Endometrial microvascular endothelial cells (primary cell): ENCODE data around the gene MTM1. TPM values are rescaled to one million over a fixed set of nuclear protein-coding genes. Genes with fewer than 3 reads are reported as not detected.

ENCODE experiments used
- in situ Hi-C: cut with HindIII; loops from 2 replicates; pipeline ENCODE4 v1.10.0; 2017; ENCODE audit warnings: low sequenced_read_pairs, low pct_unique_long_range_greater_than_20kb; ENCODE audit errors: inconsistent ontology term
- total RNA-seq: library from RNA; depleted of rRNA; stranded (reverse); fragments of >200 nt; gene quantifications from one replicate; pipeline ENCODE4 v1.2.3, GENCODE V29; 2015; ENCODE audit errors: inconsistent ontology term

Gene MTM1
- total RNA-seq, 1 donor from 2014 or later: 5.4 TPM

DNA sequence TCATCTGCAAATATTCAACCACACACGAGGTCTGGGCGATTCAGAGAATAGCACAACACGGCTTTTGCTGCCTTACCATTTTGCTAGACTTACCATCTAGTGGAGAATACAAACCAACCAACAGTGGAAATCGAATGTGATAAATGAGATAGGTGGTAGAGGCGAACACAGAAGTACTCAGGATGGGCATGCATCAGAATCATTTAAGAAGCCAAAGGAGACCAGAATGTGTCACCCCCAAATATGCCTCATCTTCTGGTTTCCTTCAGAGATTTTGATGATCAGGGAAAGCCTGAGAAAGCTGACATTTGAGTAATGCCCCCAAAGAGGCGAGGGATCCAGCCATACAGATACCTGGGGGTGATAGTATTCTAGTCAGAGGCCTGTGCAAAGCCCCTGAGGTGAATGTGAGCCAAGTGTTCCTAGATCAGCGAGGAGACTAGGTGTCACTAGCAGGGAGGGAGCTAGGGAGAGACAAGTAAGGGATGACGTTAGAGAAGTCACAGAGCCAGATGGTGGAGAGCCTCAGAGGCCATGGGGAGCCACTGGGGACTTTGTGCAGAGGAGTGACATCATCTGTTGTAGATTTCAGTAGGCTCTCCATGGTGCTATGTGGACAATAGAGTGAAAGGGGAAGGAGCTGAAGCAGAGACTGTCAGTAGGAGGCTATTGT, 126.5 kb downstream of the MTM1 start:
- in situ Hi-C loops: no loop called here

DNA sequence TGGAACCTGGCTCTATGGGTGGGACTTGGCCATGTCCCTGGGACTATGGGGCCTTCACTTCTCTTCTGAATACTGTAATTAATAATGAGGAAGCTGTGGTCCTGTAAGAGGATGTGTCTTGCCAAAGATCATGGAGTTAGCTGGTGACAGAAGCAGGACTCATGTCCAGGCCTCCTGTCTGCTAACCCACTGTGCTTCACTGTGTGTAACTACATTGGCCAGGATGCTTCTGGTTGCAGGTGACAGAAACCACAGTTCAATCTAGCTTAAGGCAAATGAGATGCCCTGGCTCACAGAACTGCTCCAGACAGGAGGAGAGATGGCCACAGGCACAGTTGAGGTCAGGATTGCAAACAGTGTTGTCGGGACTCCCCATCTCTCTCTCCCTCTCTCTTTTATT, 127.9 kb downstream of the MTM1 start:
- in situ Hi-C loops: no loop called here

DNA sequence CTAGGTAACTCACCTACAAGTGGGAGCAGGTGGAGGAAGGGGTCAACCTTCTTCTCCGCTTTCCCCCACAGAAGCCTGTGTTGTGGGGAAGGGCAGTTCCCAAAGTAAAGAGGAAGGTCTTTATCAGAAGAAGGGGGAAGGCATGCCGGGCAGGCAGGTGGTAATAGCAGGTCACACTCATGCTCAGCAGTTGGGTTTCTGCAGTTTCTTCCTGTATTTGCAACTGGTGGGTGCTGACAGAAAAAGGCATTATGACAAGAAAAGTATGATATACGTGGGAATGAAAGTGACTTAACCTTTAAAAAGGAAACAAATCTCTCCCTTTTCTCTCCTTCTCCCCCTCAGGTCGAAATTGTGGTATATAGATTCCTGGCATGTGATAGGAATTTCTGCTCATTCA, 128.4 kb downstream of the MTM1 start:
- in situ Hi-C loops: no loop called here

DNA sequence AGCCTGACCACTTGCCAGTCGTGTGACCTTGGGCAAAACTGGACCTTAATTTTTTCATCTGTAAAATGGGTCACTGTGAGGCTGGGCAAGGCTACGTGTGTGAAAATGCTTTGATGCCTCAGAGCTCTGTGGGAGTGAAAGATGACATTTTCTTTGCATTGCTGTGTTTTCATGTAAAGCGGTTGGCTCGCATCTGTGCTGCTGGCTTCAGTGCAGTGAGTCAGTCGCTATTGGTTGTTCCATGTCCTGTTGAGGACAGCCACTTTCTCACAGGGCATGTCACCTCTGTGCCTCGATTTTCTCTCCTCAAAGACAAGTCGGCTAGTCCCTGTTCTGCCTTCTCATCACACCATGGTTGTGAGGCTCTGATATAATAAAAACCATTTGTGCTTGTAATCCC, 129.2 kb downstream of the MTM1 start:
- in situ Hi-C loops: no loop called here

DNA sequence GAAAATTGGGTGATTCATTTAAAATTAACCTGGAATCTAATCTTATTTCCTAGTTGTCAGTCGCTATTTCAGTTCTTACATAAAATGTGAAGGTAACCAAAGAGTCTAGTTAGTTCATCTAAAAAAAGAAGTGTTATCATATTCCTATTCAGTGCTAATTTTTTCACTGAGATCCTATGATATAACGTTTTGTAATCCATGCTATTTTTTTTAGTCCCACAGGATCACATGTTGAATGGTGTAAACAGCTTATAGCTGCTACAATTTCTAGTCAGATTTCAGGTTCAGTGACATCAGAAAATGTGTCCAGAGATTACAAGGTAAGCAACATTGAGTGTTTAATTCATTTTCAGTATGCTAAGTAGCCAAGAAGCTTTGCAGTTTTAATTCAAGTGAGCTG, 130.6 kb downstream of the MTM1 start:
- in situ Hi-C loops: no loop called here

DNA sequence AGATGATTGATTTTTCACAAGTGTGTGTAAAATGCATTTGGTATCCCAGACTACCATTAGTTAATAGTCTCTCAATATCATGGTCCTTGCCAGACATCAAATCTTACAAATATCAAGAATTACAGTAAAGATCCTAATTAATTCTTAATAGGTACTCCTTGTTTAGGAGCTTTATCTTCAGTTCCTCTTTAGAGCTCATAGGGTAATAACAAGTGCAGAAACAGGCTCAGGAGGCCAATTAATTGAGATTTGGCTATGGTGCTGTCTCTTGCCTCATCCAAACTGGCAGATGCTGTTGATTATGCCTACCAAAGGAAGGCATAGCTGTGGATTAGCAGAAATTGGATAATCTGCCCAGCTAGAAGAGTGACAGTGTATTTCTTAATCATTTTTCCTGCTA, 131.7 kb downstream of the MTM1 start:
- in situ Hi-C loops: no loop called here

DNA sequence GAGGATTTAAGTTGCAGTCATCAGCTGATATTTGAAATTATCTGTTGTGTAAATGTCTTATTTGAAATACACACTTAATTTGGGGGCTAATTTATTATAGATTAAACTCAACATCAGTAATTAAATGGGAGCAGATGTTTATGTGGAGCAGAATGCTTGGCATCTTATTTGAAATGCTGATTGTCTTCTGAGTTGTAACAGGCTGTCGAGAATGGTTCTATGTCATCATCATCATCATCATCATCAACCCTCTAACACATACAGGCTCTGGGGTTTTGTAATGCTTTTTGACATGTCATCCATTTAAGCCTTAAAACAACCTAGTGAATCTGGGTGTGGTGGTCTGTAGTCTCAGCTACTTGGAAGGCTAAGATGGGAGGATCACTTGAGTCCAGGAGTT, 133.0 kb downstream of the MTM1 start:
- in situ Hi-C loops: no loop called here

DNA sequence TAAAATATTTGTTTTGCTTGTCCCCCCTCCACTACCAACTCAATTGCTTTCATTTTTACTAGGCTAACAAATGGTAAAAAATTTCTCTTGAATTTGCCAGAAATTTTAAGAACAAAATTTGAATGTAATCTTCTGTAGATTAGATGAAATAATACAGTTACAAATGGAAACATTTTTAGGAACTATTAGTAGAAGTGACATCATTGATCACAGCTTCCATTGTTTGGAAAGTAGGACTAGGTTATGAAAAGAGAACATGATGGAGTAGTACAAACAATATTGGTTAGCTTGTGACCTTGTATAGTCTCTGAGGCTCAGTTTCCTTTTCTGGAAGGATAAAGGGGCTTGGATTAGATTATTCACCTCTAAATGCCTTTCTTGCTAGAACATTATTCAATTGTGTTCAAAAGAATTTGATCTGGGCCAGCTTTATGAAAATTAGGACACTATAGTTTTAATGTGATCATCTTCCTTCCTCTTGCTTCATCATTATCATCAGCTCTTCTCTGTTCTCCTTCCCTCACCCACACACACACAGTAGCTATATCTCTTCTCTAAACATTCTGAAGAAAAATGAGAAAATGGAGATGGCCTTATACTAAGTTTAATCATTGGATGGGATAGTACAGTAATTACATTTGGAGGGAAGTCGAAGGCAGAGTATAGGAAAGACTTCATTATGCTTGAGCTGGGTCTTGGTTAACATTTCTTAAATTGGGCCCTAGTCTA, 134.7 kb downstream of the MTM1 start:
- in situ Hi-C loops: no loop called here

DNA sequence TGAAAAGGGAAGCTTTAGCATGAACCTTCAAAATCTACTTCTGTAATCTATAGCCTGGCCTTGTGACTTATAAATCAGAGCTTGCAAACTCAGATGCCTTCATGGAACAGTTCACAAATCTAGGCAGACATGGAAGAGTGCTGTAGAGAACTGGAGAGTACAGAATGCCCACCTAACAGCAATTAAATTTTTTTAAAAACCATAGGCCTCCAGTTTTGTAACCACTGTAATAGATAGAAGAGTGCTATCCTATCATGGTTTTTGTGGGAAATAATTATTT, 135.2 kb downstream of the MTM1 start:
- in situ Hi-C loops: no loop called here

DNA sequence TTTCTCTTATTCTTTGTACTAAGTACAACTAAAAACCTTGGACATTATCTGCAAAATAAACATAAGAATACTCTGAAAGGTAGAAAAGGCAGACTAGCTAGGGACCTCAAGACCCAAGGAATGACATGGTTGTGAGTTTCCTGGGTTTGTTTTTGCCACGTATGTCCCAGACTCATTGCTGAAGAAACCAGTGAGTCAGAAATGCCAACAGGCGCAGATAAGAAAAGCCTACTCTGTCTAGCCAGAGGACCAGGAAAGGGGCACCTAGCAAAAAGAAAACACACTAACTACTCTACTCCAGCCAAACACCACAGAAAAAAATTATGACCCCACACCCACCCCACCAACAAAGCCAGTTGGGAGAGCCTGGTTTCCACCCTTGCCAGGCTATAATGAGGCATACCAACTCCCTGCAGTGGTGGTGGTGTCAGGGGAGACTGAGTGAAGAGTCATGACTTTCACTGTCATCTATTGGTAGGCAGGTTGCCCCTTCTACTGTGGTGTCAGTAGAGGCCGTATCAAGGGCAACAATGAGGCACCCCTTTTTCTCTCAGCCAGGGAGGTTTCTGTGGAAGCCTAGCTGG, 135.7 kb downstream of the MTM1 start:
- in situ Hi-C loops: no loop called here

DNA sequence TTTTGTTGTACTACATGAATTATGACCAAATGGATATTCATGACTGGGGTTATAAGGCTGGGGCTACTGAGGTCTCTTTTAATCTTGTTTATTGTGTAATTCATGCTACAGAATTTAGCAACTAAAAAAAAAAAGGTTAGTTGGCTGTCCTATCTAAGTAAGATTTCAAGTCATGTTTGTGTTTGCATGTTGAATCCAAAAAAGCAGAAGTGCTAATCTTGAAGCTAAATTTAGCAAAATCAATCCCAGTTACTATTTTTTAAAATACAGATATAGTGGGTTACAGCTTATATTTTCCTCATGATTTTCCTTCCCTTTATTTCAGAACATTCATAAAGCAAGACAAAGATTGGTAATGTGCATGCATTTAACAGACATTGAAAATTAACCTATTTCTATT, 144.2 kb downstream of the MTM1 start:
- in situ Hi-C loops: no loop called here

DNA sequence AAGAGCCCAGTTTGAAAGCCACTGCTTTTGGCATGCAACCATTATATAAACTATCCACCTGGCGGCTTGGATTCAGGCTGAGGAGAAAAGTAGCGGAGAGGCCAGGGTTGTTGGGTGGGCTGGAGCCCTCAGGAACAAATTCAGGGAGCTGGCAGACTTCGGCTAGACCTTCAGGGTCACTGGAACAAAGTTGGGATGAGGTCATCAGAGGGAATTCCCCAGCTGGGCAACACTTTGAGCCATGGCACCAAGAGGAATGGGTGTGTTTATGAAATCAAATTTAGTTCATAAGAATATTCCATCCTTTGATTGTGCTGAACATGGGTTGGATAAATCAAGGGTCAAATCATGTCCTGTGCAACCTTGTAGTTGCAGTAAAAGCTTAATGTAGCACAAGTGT, 146.8 kb downstream of the MTM1 start:
- in situ Hi-C loops: no loop called here

DNA sequence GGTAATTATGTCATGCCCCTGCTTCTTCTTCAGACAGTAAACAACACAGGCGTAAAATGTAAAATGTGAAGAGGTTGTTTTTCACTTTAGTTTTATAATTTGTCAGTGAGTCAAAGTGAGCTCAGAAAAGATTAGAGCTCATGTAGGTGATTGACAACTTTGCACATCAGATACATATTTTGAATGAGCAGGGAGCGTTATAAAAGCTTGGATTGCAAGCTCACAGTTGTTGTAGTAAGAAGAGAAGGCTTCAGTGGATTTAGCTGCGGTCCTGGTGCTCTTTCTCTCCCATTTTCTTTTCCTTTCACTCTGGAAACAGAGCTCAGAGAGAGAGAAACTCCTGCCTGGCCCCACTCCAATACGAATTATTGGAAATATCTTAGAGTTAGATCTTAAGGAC, 151.2 kb downstream of the MTM1 start:
- in situ Hi-C loops: no loop called here

Other genes starting within 250 kb of the MTM1 start
- 1.1 TPM for gene MAMLD1, start 205.3 kb upstream of the MTM1 start, total RNA-seq
- gene MTMR1, start 124.8 kb downstream of the MTM1 start, total RNA-seq: 16.6 TPM